ENCODE measurements around the gene ZBTB1.

- TF ChIP-seq CTCF (IDR thresholded peaks at IDR 0.05): no peak
- no peak for TF ChIP-seq POLR2AphosphoS5 (IDR thresholded peaks at IDR 0.05; ENCODE audit: insufficient read depth in 1 of 2, low read depth in 1 of 2)
Observed at GRCh38 chr14:64544607-64545312, 40.2 kb downstream of the ZBTB1 start.
